ENCODE results near the gene WWC2. TPM values are rescaled to one million over a fixed set of nuclear protein-coding genes. Genes with fewer than 3 reads are reported as not detected.

WWC2 gene
- polyA plus RNA-seq, 3 donors from 2014 or later = 0.13 to 3.7 (median 0.78) TPM

Other genes starting within 250 kb of the WWC2 start
- gene DCTD, start 181.9 kb upstream of the WWC2 start, polyA plus RNA-seq = 100 to 1,000 TPM in 1 of 3 donors, 10 to 100 TPM in 2; 75.1 to 131 (median 96.9) TPM
- under 1 TPM in 1 of 3 donors, not detected in 2; 0.52 TPM for gene CLDN22, start 221.0 kb downstream of the WWC2 start, polyA plus RNA-seq
- gene CLDN24, start 223.2 kb downstream of the WWC2 start, polyA plus RNA-seq = not detected

Measured in immature natural killer cell (primary cell).